Stromal cell of bone marrow (primary cell): ENCODE measurements around the gene GORASP2.

Source experiments
- DNase-seq: peaks from one replicate; pipeline ENCODE4 v3.0.0-alpha.2; 2012; ENCODE audit warnings: low read depth

Gene GORASP2

DNA sequence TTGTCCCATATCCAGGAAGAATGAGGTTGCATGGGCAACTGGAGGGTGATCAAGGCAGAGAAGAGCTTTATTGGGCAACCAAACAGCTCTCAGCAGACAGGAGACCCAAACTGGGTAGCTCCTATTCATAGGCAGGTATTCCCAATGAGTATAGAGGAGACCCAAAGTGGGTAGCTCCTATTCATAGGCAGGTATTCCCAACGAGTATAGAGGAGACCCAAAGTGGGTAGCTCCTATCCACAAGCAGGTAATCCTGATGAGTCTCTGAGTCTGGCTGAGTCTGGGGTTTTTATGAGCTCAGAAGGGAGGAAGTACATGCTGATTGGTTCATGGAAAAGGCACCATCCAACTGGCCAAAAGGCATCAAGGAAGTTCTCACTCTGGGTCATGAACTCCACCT is 5.3 kb upstream of the GORASP2 start:
- DNase-seq: no peak

DNA sequence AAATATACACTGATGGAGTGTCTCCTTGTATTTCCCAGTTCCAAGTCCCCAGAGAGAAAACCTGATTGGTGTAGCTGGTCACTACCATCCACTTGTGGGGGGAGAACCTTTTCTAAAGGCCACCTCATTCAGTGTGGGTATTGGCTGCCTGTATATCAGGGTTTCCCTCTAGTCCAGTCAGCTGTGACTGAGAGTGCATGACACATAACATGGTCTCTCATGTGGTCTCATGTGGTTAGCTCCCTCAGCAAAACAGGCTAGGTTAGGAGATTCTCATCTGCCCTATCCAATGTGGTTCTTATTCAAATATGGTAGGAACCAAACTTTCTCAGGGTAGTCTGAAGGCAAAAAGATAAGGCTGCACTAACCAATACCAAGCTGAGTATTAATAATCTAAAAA is 4.1 kb upstream of the GORASP2 start:
- no peak for DNase-seq

DNA sequence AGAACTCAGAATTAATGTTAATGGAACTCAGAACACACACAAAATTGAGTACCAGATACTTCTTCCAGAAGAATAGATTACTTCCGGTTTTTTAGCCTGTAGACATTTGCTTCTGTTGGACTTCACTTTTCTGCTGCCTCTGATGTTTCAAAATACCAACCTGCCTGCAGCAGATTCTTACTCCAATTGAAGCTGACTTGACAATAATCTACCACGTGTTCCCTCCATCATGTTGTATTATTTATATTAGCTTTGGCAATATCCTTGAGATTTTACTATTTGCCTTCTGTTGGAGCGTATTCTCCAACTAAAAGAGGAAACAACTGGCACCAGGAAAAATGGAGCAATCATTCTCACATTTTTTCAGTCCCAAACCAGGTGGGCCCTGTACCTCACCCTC is 3.1 kb upstream of the GORASP2 start:
- DNase-seq: no peak

DNA sequence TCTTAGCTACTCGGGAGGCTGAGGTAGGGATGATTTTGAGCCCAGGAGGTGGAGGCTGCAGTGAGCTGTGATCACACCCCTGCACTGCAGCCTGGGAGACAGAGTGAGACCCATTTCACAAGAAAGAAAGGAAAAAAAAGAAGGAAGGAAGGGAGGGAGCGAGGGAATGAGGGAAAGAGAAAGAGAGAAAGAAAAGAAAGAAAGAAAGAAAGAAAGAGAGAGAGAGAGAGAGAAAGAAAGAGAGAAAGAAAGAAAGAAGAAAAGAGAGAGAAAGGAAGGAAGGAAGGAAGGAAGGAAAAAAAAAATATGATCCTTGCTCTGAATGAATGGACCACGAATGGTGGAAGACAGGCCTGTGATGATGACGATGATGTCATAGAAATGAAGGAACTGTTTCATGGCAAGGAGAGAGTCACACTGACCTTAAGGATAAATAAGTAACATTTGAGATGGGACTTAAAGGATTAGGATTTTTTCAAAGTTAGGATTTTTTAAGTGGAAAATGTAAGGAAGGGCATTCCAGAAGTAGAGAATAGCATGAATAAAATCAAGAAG is 2.2 kb upstream of the GORASP2 start:
- no peak for DNase-seq

DNA sequence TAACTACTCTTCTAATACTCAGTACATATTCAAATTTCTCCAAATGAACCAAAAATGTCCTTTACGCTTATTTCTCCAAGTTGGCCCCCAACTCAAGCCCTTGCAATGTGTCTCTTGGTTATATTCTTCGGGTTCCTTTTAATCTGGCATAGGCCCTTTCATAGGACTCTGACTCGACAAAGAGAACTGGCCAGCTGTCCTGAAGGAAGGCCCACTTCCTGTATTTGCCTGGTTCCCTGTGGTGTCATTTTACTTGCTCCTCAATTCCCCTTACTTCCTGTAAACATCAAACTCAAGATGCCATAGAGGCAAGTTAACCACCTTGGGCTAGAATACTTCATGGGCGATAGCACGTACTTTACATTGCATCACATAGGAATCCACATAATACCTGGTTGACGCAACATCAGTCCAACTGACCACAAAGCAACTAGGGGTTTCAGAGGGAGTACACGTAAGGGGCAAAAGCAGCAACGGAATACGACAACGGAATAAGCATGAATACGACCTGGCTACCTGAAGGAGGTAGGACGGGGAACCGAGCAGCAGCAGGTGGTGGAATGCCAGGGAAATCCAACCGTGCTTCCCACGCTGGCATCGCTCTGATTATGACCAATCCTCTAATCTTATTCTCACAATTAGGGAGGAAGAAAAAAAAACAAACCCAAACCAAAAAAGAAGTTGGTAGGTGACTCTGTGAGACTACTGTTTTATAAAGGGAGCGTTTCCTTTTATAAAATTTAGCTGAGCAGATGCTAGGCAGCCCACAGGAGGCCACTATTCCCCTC is 823 bp upstream of the GORASP2 start:
- DNase-seq: no peak

DNA sequence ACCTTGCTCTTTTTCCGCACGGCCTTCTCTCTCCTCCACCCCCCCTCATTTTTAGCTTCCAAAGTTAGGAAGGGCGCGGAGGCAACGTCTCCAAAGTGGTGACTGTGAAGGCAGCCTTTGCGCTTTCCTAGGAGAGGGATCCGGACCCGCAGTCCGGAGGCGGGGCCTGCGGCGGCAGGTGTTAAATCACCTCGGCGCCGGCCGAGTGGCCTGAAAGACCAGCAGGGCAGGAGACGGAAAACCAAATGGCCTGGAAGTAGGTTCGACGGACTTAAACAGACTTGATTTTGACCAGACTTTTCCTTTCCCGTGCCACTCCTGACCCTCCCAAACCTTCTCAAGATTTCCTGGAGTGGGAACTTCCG is 615 bp downstream of the GORASP2 start:
- DNase-seq: no peak

DNA sequence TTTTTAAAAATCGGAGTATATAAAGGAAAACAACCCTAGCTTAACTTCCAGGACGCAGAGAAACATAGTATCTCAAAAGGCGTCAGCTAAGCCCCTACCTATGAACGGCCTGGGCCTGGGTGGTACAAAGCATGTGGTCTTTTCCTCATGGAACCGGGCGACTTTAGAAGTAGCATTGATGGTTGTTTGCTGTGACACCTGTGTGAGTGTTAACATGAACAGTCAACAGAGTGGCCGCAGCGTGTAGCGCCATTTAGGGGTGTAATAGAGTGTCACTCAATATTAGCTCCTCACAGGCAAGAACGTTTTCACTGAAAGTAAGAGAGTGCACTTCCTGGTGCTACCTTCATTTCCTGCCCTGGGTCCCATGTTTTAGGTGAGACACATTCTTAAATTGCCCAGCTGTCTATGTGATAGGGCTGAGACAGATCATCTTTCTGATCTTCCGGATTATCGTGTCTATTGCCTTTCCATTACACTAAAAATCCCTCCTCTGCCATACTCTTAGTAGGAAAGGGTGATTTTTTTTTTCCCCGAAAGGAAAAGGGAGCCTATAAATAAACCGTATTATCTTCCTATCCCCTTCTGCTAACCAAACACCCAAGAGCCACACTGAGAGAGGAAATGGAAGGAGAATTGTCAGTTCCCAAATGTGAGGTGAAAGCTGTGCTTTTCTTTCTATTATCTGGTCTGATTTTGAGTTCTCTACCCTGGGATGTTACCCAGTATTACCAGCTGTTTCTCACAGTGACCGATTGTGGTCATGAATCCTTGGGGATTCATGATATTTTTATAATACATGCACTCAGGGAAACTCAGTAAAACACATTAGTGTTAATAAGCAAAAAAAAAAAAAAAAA is 1.3 kb downstream of the GORASP2 start:
- DNase-seq: no peak

DNA sequence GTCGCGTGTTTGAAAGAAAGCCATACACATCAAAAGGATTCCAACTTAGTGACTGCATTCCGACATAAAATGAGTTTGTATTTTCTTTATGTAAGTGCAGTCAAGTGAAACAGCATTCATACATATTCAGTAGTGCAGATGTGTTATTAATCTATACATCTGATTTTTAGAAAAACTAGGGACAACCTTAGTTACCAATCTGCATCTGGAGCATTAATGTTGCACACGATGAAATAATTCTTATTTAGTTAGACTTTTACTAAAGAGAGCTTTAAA is 1.9 kb downstream of the GORASP2 start:
- DNase-seq: no peak

DNA sequence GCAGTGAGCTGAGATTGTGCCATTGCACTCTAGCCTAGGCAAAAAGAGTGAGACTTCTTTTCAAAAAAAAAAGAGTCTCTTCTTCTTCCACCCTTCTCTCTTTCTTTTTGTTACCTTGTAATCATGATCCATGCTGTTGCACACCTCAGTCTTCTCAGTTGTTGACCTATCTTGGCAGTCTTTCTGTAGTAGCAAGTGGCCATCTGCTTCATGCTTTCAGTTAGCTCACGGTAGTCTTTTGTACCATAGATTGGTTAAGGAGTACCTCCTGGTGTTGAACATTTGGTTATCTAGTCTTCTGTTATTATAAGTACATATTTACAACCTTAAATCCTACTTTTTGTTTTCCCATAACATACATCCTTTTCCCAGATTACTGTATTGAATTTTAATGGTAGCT is 3.1 kb downstream of the GORASP2 start:
- DNase-seq: no peak

DNA sequence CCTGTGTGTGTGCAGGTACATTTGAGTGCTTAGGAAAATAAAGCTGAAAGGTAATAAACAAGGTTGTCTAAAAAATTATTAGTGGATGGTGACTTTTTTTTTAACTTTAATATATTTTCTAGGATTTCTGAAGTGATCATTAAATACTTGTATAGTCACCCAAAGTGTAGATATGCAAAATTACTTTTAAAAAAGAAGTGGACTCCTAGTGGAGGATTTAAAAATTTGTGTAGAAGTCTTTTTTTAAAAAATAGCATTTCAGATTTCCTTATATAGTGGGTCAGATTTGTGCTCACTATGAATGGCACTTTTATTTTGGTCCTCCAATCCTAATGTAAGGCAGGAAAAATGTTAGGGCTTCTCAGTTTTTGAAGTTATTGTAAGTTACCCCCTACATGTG is 3.9 kb downstream of the GORASP2 start:
- DNase-seq: no peak

DNA sequence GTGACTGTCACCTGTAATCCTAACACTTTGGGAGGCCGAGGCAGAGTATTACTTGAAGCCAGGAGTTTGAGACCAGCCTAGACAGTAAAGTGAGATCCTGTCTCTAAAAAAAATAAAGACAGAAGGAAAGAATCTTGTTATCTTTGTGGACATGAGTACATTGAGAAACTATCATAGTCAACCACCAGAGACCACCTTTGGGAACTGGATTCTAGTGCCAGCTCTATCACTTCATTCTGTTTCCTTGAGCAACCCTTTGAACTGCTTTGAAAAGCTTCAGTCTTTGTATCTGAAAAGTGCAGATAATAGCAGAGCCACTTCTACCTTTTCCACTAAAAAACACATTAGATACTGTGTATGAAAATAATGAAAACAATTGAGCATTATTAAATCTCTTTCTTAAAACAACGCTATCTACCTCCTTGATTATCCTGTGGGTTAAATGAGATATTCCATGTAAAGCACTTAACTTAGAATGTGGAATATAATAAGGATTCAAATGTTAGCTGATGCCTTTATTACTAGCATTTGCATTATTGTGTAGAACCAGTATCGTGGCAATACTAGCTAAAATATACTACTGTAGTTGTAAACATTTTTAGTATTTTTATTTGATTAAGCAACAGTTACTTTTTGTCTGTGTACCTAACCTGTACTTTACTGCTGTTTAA is 8.8 kb downstream of the GORASP2 start:
- no peak for DNase-seq

DNA sequence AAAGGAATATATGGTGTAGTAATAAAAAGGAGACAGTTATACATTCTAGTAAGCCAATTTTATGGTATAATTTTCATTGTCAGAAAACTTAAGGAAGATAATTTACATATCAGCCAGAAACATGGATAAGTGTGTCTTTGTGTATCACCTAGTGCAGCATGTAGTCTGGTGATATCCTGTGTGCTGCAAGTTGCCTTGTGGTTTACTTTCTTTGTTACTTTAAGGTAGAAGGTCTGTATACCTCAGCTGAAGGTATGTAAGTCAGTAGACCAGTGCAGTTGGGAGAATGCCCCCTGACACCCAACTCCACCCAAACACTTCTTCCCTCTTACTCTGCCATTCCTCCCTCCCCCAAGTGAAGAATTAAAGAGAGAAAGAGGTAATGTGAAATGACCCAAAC is 11.0 kb downstream of the GORASP2 start:
- no peak for DNase-seq

DNA sequence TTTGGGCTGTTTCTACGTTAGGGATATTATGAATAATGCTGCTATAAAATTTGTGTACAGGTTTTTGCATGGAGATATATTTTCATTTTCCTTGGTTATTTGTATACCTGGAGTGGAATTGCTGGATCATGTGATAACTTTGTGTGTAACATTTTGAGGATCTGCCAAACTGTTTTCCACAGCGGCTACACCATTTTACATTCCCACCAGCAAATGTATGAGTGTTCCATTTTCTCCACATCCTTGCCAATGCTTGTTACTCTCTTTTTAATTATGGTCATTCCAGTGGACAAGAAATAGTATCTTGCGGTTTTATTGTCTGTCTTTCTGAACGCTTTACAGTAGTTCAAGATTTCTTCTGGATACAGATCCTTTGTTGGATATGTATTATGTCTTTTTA is 13.6 kb downstream of the GORASP2 start:
- DNase-seq: no peak

DNA sequence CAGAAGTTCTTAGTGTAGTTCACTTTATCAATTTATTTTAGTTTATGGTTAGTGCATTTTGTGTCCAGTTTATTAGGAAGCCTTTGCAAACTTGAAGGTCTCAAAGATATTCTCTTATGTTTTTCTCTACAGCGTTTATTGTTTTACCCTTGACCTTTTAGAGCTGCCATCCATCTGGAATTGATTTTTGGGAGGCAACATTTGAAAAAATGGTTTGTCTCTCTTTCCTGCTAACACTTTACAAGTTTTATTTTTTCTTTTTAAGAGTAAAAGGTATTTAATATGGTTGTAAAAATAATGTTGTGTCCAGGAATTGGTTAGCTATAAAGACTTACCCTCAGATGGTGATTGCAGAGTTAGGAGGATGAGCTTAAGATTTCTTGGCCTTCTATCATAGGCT is 14.0 kb downstream of the GORASP2 start:
- no peak for DNase-seq

DNA sequence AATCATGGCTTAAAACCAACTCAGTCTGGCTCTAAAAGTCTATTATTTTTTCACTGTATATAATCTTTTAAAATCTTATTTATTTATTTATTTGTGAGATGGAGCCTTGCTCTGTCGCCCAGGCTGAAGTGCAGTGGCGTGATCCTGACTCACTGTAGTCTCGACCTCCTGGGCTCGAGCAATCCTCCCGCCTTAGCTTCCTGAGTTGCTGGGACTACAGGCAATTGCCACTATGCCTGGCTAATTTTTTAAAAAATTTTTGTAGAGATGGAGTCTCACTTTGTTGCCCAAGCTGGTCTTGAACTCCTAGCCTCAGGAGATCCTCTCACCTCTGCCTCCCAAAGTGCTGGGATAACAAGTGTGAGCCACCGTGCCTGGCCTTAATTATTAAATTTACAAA is 14.5 kb downstream of the GORASP2 start:
- DNase-seq: no peak

DNA sequence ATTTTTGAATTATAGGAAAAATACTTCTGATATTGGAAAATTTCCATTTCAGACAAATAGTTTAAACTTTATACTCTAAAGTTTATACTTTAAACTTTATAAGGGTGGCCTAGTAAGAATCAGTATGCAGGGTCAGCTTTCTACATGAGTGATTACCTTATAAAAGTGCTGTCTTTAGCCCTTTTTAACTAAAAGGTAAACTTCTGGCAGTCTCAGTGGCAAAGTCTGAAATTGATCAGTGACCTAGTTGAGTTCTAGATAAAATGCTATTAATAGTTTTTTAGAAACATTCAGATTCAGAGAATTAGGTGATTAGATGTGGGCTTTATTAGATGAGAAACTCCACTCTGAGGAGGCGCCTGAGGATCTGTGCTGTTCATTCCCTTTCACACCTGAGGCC is 15.5 kb downstream of the GORASP2 start:
- DNase-seq: no peak

DNA sequence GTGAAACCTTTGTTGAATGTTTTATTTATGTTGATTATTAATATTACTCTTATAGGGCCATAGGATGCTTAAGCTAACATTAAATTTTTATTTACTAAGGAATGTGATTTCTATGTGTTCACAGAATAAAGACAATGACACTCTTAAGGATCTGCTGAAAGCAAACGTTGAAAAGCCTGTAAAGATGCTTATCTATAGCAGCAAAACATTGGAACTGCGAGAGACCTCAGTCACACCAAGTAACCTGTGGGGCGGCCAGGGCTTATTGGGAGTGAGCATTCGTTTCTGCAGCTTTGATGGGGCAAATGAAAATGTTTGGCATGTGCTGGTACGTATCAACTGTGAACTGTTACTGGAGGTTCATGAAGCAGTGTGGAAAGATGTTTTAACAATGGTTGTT is 20.4 kb downstream of the GORASP2 start:
- no peak for DNase-seq

DNA sequence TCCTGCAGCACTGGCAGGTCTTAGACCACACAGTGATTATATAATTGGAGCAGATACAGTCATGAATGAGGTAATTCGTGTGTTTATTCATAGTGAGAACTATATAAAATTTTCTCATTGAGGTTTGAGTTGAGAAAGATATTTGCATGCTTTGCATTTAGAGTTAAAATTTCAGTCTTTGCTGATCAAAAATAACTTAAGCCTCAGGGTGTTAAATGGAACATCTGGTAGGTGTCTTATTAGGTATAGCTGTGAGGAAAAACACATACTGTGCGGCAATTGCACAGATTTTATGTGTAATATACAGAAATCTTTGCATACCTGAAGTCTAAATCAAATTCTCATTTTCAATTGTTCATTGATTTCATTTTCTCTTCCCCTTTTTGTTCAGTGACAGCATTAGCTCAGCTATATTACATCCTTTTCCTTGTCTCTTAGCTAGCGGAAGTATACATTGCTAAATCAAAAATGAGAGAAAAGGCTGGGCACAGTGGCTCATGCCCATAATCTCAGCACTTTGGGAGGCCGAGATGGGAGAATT is 21.2 kb downstream of the GORASP2 start:
- no peak for DNase-seq

DNA sequence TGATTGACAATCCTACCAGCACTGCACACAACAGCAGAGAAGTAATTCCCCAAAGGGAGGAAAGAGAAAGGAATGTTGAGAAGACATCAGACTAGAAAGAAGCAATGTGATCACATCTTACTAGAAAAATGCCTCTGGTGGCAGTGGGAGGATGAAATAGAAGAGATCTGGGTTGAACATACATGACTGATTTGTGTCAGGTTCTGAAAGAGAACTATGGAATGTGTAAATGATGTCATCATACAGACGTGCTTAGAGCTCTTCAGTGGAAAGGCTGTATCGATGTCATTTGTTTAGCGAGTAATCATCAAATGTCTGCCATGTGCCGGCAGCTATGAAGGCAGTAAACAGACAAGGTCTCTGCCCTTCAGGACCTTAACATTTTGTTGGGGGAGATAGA is 24.9 kb downstream of the GORASP2 start:
- no peak for DNase-seq

DNA sequence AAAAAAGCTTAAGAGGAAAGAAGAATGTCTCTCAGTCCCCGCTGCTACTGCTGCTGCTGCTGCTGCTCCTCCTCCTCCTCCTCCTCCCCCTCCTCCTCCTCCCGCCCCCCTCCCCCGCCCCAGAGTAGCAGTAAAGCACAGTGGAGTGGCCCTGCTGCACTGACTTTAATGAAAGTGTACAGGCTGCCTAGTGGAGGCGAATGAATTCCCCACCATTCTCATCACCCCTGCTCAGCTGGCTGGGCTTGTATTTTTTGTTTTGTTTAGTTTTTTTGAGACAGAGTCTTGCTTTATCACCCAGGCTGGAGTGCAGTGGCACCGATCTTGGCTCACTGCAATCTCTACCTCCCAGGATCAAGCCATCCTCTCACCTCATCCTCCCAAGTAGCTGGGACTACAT is 34.3 kb downstream of the GORASP2 start:
- DNase-seq: no peak

DNA sequence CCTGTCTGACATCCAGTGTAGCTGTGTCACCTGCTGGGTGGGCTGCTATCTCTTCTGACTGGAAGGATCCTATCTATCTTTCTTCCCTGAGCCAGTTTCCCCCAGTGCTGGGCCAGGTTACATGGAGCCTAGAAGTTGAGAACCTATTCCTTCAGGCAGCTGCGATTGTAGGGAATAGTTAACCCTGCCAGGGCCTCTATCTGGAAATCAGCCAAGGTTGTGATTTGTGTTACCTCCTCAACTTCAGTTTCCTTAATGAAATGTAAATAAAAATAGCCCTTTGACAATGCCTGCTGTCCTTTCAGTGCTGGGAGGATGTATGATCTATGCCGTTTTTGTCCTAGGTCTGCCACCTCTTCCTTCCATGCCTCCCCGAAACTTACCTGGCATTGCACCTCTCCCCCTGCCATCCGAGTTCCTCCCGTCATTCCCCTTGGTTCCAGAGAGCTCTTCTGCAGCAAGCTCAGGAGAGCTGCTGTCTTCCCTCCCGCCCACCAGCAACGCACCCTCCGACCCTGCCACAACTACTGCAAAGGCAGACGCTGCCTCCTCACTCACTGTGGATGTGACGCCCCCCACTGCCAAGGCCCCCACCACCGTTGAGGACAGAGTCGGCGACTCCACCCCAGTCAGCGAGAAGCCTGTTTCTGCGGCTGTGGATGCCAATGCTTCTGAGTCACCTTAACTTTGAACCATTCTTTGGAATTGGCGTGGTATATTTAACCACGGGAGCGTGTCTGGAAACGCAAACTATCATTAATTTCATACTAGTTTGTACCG is 36.6 kb downstream of the GORASP2 start:
- no peak for DNase-seq
